Esophagus squamous epithelium (tissue), 4 donors: ENCODE measurements around the gene TTC19.

Source experiments
- POLR2A ChIP-seq, 4 donors: fragments of 450-650 bp; IDR thresholded peaks; one replicate each; pipeline ENCODE4 v1.6.1; 2017; ENCODE audit warnings: antibody characterized with exemption in 4 of 4, mild to moderate bottlenecking in 4 of 4, moderate library complexity in 3 of 4
- TF ChIP-seq, protein P1 (sequence below), 6 experiments: fragments of 450-650 bp in 4 of 6; fragments of 200-600 bp in 2 of 6; sonication (generic) in 2 of 6; IDR thresholded peaks; one replicate each; pipeline ENCODE4 v1.5.1; 2016 to 2019; ENCODE audit warnings: antibody characterized with exemption in 6 of 6, mild to moderate bottlenecking in 4 of 6, moderate library complexity in 4 of 6

DNA sequence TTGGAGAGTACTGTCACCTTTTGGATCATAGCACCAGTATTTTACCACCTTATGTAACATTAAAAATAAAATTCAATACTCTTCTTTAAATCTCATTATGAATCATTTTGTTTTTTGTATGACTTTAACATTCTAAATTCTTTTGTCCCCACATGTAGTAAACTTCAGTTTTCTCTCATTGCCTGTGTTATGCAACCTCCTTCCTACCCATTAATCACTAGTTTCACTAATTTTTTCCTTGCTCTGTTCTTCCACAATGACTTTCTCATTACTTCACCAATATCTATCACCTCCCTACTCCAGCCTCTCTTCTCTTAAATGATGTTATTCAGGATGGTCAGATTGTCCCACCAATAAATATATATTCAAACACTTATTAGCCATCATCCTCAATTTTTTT, 68.7 kb downstream of the TTC19 start:
- TF ChIP-seq, protein P1, sequence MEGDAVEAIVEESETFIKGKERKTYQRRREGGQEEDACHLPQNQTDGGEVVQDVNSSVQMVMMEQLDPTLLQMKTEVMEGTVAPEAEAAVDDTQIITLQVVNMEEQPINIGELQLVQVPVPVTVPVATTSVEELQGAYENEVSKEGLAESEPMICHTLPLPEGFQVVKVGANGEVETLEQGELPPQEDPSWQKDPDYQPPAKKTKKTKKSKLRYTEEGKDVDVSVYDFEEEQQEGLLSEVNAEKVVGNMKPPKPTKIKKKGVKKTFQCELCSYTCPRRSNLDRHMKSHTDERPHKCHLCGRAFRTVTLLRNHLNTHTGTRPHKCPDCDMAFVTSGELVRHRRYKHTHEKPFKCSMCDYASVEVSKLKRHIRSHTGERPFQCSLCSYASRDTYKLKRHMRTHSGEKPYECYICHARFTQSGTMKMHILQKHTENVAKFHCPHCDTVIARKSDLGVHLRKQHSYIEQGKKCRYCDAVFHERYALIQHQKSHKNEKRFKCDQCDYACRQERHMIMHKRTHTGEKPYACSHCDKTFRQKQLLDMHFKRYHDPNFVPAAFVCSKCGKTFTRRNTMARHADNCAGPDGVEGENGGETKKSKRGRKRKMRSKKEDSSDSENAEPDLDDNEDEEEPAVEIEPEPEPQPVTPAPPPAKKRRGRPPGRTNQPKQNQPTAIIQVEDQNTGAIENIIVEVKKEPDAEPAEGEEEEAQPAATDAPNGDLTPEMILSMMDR (IDR thresholded peaks at IDR 0.05) = no peak
- no peak for TF ChIP-seq POLR2A (IDR thresholded peaks at IDR 0.05)
